GM12875 (cell line): Measurements from ENCODE around the gene ACADL.
"Not testable (repeated sequence)": the region's sequence is repeated elsewhere in the genome, so short reads cannot be mapped to it uniquely, and the experiment has no call there.

ENCODE experiments used
- H3K4me3 ChIP-seq: one replicate; pipeline ENCODE4 v1.5.1; 2011; ENCODE audit warnings: low read depth, low read length, control low read depth
- CTCF ChIP-seq: IDR thresholded peaks from 2 replicates; pipeline ENCODE4 v1.5.1; 2011; ENCODE audit warnings: low read depth, mild to moderate bottlenecking, control low read depth, inconsistent platforms, low read length, moderate library complexity, borderline replicate concordance; ENCODE audit not compliant: insufficient read depth

The ACADL gene

GRCh38 chr2:210190345-210190744 is 34.9 kb downstream of the ACADL start:
- no peak overlapping the region for H3K4me3 ChIP-seq
- TF ChIP-seq CTCF: no peak

GRCh38 chr2:210189452-210190138 is 35.7 kb downstream of the ACADL start:
- no peak overlapping the region for H3K4me3 ChIP-seq
- no peak for TF ChIP-seq CTCF

- no peak for TF ChIP-seq CTCF
- no peak overlapping the region for H3K4me3 ChIP-seq
These were observed 36.5 kb downstream of the ACADL start for GRCh38 chr2:210188755-210189154.

- TF ChIP-seq CTCF: no peak
- no peak overlapping the region for H3K4me3 ChIP-seq
These were observed 37.1 kb downstream of the ACADL start for GRCh38 chr2:210188190-210188589.

- H3K4me3 ChIP-seq: not testable (repeated sequence)
These were observed 41.3 kb downstream of the ACADL start for GRCh38 chr2:210183936-210184335.

- H3K4me3 ChIP-seq: not testable (repeated sequence)
These were observed 43.6 kb downstream of the ACADL start for GRCh38 chr2:210181606-210182088.

- not testable (repeated sequence) for H3K4me3 ChIP-seq
These were observed 44.1 kb downstream of the ACADL start for GRCh38 chr2:210181033-210181605.

GRCh38 chr2:210180477-210180876 is 44.8 kb downstream of the ACADL start:
- no peak for TF ChIP-seq CTCF
- H3K4me3 ChIP-seq: no peak overlapping the region
